ACC112 (cell line): ENCODE results near the gene UBE2D2.

Experiments
- H2AFZ ChIP-seq: fragments of 200-600 bp; sonication (generic); one replicate; pipeline ENCODE4 v1.6.0; 2017; ENCODE audit warnings: antibody characterized with exemption, low read length; ENCODE audit not compliant: unreplicated experiment
- H3K27ac ChIP-seq: fragments of 200-600 bp; sonication (generic); 2 replicates; pipeline ENCODE4 v1.5.1; 2014; ENCODE audit warnings: low read depth, mild to moderate bottlenecking, antibody characterized with exemption, low read length, moderate library complexity
- H3K27me3 ChIP-seq: fragments of 200-600 bp; sonication (generic); 2 replicates; pipeline ENCODE4 v1.6.1; 2014; ENCODE audit warnings: mild to moderate bottlenecking, antibody characterized with exemption, low read length, moderate library complexity, mixed read lengths; ENCODE audit not compliant: insufficient read depth
- H3K36me3 ChIP-seq: fragments of 200-600 bp; sonication (generic); 2 replicates; pipeline ENCODE4 v1.6.1; 2016; ENCODE audit warnings: mild to moderate bottlenecking, antibody characterized with exemption, low read length, moderate library complexity, mixed read lengths; ENCODE audit not compliant: insufficient read depth
- H3K4me1 ChIP-seq: fragments of 200-600 bp; sonication (generic); one replicate; pipeline ENCODE4 v1.6.1; 2016; ENCODE audit warnings: low read length, mixed read lengths; ENCODE audit not compliant: insufficient read depth, unreplicated experiment, control insufficient read depth
- H3K4me3 ChIP-seq: fragments of 200-600 bp; sonication (generic); 2 replicates; pipeline ENCODE4 v1.5.1; 2014; ENCODE audit warnings: mild to moderate bottlenecking, low read depth, low read length
- H3K79me2 ChIP-seq: fragments of 200-600 bp; sonication (generic); one replicate; pipeline ENCODE4 v1.6.0; 2016; ENCODE audit warnings: low read length; ENCODE audit not compliant: control insufficient read depth, unreplicated experiment, insufficient read depth

UBE2D2 gene

GRCh38 chr5:139664086-139664693, 103.1 kb downstream of the UBE2D2 start:
- no peaks in the 10 kb centered on the region for H3K36me3 ChIP-seq
- peaks cover 71% of the 10 kb centered on the region for H3K4me1 ChIP-seq
- H3K4me3 ChIP-seq = no peak overlapping the region
- H3K27ac ChIP-seq = no peak overlapping the region
- peaks cover 79% of the 10 kb centered on the region for H3K79me2 ChIP-seq
- H2AFZ ChIP-seq = no peak overlapping the region
- H3K27me3 ChIP-seq = no peaks in the 10 kb centered on the region

DNA sequence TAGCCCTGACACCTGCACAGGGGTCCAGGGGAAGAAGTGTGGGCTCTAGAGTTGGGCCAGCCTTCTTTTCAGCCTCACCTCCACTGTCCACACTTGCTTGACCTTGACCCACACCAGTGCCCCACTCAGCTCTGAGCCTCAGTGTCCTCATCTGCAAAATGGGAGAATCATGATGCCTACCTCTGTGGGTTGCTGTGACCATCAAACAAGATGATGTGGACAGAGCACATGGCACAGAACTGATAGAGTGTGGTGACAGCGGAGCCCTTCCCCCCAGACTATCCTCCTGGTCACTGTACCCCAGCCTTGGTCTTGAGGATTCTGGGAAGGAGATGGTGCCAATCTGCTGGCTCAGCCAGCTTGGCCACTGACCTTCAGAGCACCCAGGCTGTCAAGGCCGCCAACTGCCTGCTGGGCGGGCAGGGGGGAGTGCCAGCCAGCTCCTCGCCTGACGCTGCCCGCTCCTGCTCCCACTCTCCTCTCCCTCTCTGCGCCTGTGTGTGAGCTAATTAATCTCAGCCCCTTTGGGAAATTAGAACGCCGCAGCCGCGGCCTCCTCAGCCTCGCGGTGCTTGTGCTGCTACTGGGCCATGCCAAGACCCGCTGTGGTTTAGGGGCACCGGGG, 103.7 kb downstream of the UBE2D2 start:
- H3K4me1 ChIP-seq = peaks cover 69% of the 10 kb centered on the region
- H3K4me3 ChIP-seq = no peak overlapping the region
- H2AFZ ChIP-seq = no peak overlapping the region
- H3K36me3 ChIP-seq = no peaks in the 10 kb centered on the region
- 0 out of 2 replicates have a peak overlapping the region, but pooled peaks have one; percentile 1 for H3K27ac ChIP-seq
- H3K27me3 ChIP-seq = no peaks in the 10 kb centered on the region
- H3K79me2 ChIP-seq = peaks cover 86% of the 10 kb centered on the region

DNA sequence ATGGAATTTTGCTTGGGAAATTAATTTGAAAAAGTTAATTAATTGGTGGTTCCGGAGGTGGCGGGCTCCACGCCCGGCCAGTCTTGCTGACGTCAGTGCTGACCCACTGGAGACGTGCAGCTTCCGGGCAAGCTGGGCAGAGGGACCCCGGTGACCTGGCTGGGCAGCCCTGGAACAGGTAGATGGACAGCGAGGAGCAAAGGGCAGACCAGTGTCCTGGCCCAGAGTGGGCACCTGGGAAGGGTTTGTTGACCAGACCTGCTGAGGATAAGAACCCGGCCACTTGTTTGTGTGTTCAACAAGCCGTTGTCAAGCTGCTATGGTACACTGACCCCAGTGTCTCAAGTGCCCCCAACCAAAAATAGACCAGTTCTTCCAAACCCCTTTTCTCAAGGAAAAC, 104.5 kb downstream of the UBE2D2 start:
- H3K4me3 ChIP-seq = no peak overlapping the region
- no peak overlapping the region for H2AFZ ChIP-seq
- no peaks in the 10 kb centered on the region for H3K36me3 ChIP-seq
- peaks cover 94% of the 10 kb centered on the region for H3K79me2 ChIP-seq
- peaks cover 69% of the 10 kb centered on the region for H3K4me1 ChIP-seq
- H3K27me3 ChIP-seq = no peaks in the 10 kb centered on the region
- 0 out of 2 replicates have a peak overlapping the region, but pooled peaks have one; percentile 21 for H3K27ac ChIP-seq

DNA sequence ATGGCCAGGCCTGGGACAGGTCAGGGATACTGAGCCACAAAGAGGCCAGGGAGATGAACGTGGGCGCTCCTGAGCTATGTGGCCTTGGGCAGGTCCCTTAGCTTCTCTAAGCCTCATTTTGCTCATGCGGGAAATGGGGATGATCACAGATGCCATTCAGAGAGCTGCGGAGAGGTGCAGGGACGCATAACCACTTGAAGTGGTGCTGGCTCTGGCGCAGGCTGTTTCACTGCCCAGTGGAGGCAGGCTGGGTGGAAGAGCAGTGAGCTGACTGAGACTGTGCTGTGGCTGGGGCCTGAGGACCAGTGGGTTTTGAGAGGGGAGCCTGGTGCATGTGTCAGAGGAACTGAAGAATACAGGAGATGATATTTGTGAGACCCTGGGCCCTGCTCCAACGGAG, 105.4 kb downstream of the UBE2D2 start:
- no peaks in the 10 kb centered on the region for H3K36me3 ChIP-seq
- H3K27ac ChIP-seq = peak overlapping the region; percentile 79
- H2AFZ ChIP-seq = no peak overlapping the region
- no peak overlapping the region for H3K4me3 ChIP-seq
- peaks cover 74% of the 10 kb centered on the region for H3K4me1 ChIP-seq
- no peaks in the 10 kb centered on the region for H3K27me3 ChIP-seq
- peaks cover 98% of the 10 kb centered on the region for H3K79me2 ChIP-seq

DNA sequence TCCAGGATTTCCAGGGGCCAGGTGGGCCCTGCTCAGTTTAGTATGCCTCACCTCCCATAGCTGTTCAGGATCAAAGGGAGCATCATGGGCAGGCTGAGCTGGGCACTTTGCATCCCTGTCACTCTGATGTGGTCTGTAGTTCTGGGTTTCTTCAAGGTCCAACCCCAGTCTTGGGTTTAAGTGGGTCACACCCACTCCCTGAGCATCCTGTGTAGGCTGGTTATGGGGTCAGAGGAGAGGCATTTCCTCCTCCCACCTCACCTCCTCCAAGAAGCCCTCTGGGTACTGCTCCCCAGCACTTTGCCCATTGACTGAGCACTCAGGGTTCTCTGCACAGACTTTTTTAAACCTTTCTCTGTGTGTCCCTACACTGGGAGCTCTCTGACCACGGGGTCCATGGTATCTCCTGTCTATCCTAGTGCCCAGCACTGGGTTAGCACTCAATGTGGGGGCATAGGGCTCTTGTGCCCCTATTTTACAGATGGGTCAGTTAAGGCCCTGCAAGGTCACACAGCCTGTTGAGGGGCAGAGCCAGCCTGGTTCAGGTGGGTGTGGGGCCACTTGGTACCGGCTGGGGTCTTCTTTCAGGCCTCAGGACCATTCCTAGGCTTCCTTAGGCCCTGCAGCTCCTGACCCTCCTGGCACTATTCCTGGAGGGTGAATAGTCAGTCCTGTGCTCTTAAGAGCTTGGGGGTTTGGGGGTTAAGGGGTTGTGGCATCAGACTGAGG, 106.0 kb downstream of the UBE2D2 start:
- H3K27me3 ChIP-seq = no peaks in the 10 kb centered on the region
- H2AFZ ChIP-seq = no peak overlapping the region
- H3K4me1 ChIP-seq = peaks cover 72% of the 10 kb centered on the region
- no peak overlapping the region; the same call in 1 of the 2 replicates for H3K4me3 ChIP-seq
- H3K36me3 ChIP-seq = no peaks in the 10 kb centered on the region
- peaks cover 96% of the 10 kb centered on the region for H3K79me2 ChIP-seq
- peak overlapping the region; percentile 79 for H3K27ac ChIP-seq

GRCh38 chr5:139667730-139668063, 106.6 kb downstream of the UBE2D2 start:
- Histone ChIP-seq H3K27me3 (no peaks in the 10 kb centered on the region), H3K4me1 (peaks cover 67% of the 10 kb centered on the region), H2AFZ (no peak overlapping the region), H3K4me3 (peak overlapping the region; percentile 72), H3K27ac (peak overlapping the region; percentile 79), H3K36me3 (no peaks in the 10 kb centered on the region), H3K79me2 (peaks cover 96% of the 10 kb centered on the region)

GRCh38 chr5:139668064-139668880, 107.1 kb downstream of the UBE2D2 start:
- Histone ChIP-seq H2AFZ (peak overlapping the region; percentile 23), H3K4me3 (peak overlapping the region; percentile 72), H3K27ac (peak overlapping the region; percentile 79), H3K36me3 (no peaks in the 10 kb centered on the region), H3K79me2 (peaks cover 96% of the 10 kb centered on the region), H3K4me1 (peaks cover 64% of the 10 kb centered on the region), H3K27me3 (no peaks in the 10 kb centered on the region)

GRCh38 chr5:139668924-139669661, 108.0 kb downstream of the UBE2D2 start:
- Histone ChIP-seq H2AFZ (no peak overlapping the region), H3K27ac (peak overlapping the region; percentile 79), H3K4me1 (peaks cover 58% of the 10 kb centered on the region), H3K27me3 (no peaks in the 10 kb centered on the region), H3K4me3 (peak overlapping the region; percentile 72), H3K36me3 (no peaks in the 10 kb centered on the region), H3K79me2 (peaks cover 95% of the 10 kb centered on the region)

DNA sequence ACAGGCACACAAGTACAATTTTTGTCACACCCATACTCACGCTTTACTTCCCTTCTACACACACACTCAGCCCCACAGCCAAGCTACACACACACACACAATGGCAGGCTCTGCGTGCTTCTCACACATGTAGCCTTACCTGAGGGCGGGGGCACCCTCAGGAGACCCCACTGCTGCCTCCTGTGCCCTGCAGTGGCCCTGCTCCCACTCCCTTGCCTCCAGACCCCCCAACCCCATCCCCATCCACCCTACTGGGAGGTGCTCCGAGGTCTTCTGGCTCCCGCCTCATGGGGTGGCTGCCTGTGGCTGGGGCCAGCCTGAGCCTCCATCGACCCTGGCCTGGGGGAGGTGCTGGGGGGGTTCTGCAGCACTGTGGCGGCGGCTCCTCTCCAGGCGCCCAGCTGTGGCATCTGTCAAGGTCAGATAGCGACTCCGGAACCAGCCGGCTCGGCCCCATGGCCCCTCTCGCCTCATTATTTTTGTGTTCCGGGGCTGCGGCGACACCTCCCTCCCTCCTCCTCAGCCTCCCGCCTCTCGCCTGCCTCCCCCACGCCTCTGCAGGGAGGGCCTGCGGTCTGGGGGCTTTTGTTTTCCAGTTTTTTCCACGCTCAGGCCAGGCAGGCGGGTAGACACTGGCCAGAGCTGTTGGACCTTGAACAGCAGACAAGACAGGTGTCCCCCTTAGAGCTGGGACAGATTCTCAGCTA, 108.7 kb downstream of the UBE2D2 start:
- Histone ChIP-seq H3K4me3 (no peak overlapping the region), H3K27ac (no peak overlapping the region), H3K4me1 (peaks cover 55% of the 10 kb centered on the region), H2AFZ (no peak overlapping the region), H3K36me3 (no peaks in the 10 kb centered on the region), H3K79me2 (peaks cover 95% of the 10 kb centered on the region), H3K27me3 (no peaks in the 10 kb centered on the region)
